Measurements from ENCODE around the gene CASQ1. TPM values are rescaled to one million over a fixed set of nuclear protein-coding genes. Genes with fewer than 3 reads are reported as not detected.

Gene CASQ1
- total and polyA plus RNA-seq, 9 of the 15 experiments (the other 6 are each of a cell fraction or from before 2014, with no cell fraction given), result not detected

DNA sequence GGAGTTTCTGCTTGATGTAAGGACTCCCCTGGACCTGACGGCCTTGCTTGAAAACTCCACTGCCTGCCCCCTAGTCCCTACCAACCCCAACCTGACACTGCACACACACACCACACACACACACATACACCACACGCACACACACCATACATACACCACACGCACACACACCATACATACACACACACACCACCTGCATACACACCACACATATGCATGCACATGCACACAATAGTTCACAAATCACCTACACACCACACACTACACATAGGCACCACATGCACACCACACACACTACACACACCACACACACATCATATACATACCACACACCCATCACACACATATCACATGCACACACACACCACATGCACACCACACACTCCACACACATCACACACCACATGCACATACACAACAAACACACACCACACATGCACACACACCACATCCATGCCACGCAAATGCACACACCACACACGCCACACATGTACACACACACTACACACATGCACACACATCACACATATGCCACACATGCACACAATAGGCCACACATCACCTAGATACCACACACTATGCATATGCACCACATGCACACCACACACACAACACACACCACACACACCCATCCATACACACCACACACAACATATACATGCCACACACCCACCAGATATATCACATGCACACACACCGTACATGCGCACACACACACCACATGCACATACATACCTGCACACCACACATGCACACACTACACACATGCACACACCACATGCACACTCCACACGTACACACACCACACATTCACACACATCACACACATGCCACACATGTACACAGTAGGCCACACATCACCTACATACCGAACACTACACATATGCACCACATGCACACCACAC, 3.7 kb downstream of the CASQ1 start (continued):
- TF ChIP-seq MEF2D (tag; conservative IDR thresholded peaks at IDR 0.05; ENCODE audit: low read depth) (no peak), POLR3A (IDR thresholded peaks at IDR 0.05; ENCODE audit: borderline replicate concordance, extremely low read depth, insufficient read depth, insufficient read length) (no peak), SIN3B (IDR thresholded peaks at IDR 0.05; ENCODE audit: low read depth) (no peak), GTF2A2 (tag; IDR thresholded peaks at IDR 0.05) (no peak), PHF20 (IDR thresholded peaks at IDR 0.05; ENCODE audit: partially characterized antibody) (peak; percentile 30), ZNF77 (CRISPR knock-in tag; IDR thresholded peaks at IDR 0.05) (no peak), CCAR2 (IDR thresholded peaks at IDR 0.05; ENCODE audit: low read depth, low read length) (no peak), CC2D1A (IDR thresholded peaks at IDR 0.05) (no peak), ZNF592 (IDR thresholded peaks at IDR 0.05) (no peak), WHSC1 (IDR thresholded peaks at IDR 0.05; ENCODE audit: low read length) (no peak), HEY1 (CRISPR knock-in tag; IDR thresholded peaks at IDR 0.05; ENCODE audit: borderline replicate concordance) (no peak), KLF13 (tag; IDR thresholded peaks at IDR 0.05; ENCODE audit: borderline replicate concordance, low read depth) (no peak), SREBF2 (CRISPR knock-in tag; IDR thresholded peaks at IDR 0.05) (no peak), ZKSCAN3 (CRISPR knock-in tag; IDR thresholded peaks at IDR 0.05) (no peak), HLTF (IDR thresholded peaks at IDR 0.05) (0 out of 2 replicates have a peak, but pooled peaks have one; percentile 54), CTCFL (IDR thresholded peaks at IDR 0.05; ENCODE audit: borderline replicate concordance, insufficient read depth, low read depth, low read length, poor library complexity, severe bottlenecking) (no peak)
- TF ChIP-seq, protein P1, sequence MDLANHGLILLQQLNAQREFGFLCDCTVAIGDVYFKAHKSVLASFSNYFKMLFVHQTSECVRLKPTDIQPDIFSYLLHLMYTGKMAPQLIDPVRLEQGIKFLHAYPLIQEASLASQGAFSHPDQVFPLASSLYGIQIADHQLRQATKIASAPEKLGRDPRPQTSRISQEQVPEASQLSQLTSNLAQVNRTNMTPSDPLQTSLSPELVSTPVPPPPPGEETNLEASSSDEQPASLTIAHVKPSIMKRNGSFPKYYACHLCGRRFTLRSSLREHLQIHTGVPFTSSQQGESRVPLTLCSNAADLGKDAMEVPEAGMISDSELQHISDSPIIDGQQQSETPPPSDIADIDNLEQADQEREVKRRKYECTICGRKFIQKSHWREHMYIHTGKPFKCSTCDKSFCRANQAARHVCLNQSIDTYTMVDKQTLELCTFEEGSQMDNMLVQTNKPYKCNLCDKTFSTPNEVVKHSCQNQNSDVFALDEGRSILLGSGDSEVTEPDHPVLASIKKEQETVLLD (IDR thresholded peaks at IDR 0.05), result no peak
- TF ChIP-seq, protein P2, sequence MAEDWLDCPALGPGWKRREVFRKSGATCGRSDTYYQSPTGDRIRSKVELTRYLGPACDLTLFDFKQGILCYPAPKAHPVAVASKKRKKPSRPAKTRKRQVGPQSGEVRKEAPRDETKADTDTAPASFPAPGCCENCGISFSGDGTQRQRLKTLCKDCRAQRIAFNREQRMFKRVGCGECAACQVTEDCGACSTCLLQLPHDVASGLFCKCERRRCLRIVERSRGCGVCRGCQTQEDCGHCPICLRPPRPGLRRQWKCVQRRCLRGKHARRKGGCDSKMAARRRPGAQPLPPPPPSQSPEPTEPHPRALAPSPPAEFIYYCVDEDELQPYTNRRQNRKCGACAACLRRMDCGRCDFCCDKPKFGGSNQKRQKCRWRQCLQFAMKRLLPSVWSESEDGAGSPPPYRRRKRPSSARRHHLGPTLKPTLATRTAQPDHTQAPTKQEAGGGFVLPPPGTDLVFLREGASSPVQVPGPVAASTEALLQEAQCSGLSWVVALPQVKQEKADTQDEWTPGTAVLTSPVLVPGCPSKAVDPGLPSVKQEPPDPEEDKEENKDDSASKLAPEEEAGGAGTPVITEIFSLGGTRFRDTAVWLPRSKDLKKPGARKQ (CRISPR knock-in tag; IDR thresholded peaks at IDR 0.05), result no peak

All from K562 (cell line).